Measurements from ENCODE around the gene MAP4. TPM values are rescaled to one million over a fixed set of nuclear protein-coding genes. Genes with fewer than 3 reads are reported as not detected.

MAP4 gene
- total and polyA plus RNA-seq, 11 donors, result 206 to 1,422 (median 771) TPM

- H3K27me3 ChIP-seq, result no peaks in the 10 kb centered on the region
- TF ChIP-seq CTCF (IDR thresholded peaks at IDR 0.05) (no peak), POLR2A (IDR thresholded peaks at IDR 0.05) (no peak)
- H3K4me1 ChIP-seq, result peaks cover 4 to 64% (median 32%) of the 10 kb centered on the region in 12 donors
- H3K36me3 ChIP-seq, result peaks cover 0 to 60% (median 28%) of the 10 kb centered on the region in 9 donors
- DNase-seq, result no peak
- ATAC-seq, result no peak
- WGBS, 4 donors, result 62 to 89% (median 80%) methylated on average over 2 of the region's 2 CpGs
- peak overlapping the region in 1 of 12 donors; percentile 1 for H3K27ac ChIP-seq
- intact Hi-C loops (cut with DNase I), result loop anchor here in 1 of 10 donors (10.0 kb wide), 1 partner anchor 158 kb away; no protein-coding TSS in a partner anchor
- no peak overlapping the region for H3K4me3 ChIP-seq
- no peaks in the 10 kb centered on the region for H3K9me3 ChIP-seq
Measured at GRCh38 chr3:47996440-47996839, 19.8 kb downstream of the MAP4 start.

DNA sequence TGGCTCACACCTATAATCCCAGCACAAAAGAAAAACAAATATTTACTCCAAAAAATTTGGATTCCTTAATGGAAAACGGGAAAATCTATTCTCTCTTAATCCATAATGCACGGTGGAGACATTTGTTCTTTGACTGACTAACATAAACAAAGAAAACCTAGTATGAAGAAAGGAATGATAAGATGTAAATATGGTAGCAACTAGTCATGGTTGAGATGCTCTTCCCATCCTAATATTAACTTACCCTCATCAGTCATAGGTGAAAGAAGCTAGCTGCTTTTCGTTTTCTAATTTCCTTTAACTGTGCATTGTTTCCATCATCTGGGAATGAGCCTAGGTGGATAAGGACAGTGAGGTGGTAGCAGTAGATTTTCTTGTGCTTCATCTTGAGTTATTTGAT, 22.0 kb downstream of the MAP4 start:
- ATAC-seq (no peak), DNase-seq (no peak)
- intact Hi-C loops (cut with DNase I), result loop anchor here in 9 of 10 donors (5.0 to 10.0 kb wide), 5 partner anchors 93 to 167 kb away; no protein-coding TSS in a partner anchor
- Histone ChIP-seq H3K4me3 (no peak overlapping the region), H3K27me3 (no peaks in the 10 kb centered on the region), H3K36me3 (peaks cover 0 to 74% (median 42%) of the 10 kb centered on the region in 9 donors), H3K27ac (no peak overlapping the region), H3K9me3 (no peaks in the 10 kb centered on the region), H3K4me1 (peaks cover 10 to 55% (median 38%) of the 10 kb centered on the region in 12 donors)
- 83 to 88% (median 85%) methylated on average over 3 of the region's 3 CpGs for WGBS, 4 donors
- TF ChIP-seq CTCF (IDR thresholded peaks at IDR 0.05) (no peak), POLR2A (IDR thresholded peaks at IDR 0.05) (no peak)

- H3K4me1 ChIP-seq, result peaks cover 0 to 33% (median 16%) of the 10 kb centered on the region in 12 donors
- TF ChIP-seq POLR2A (IDR thresholded peaks at IDR 0.05), result no peak
- no peak for TF ChIP-seq CTCF (IDR thresholded peaks at IDR 0.05)
- intact Hi-C loops (cut with DNase I), result loop anchor here (2.0 to 10.0 kb wide), 8 partner anchors 21 to 164 kb away; no protein-coding TSS in a partner anchor
- no peak overlapping the region for H3K27ac ChIP-seq
- DNase-seq (no peak), ATAC-seq (no peak)
- H3K4me3 ChIP-seq, result no peak overlapping the region
- 89 to 93% (median 92%) methylated on average over 11 of the region's 11 CpGs for WGBS, 4 donors
- H3K27me3 ChIP-seq, result no peaks in the 10 kb centered on the region
- H3K9me3 ChIP-seq, result no peaks in the 10 kb centered on the region
- H3K36me3 ChIP-seq, result peaks cover 0 to 87% (median 42%) of the 10 kb centered on the region in 9 donors
Measured at GRCh38 chr3:47991341-47991740, 24.9 kb downstream of the MAP4 start.

- peaks cover 0 to 38% (median 26%) of the 10 kb centered on the region in 12 donors for H3K4me1 ChIP-seq
- H3K27ac ChIP-seq, result peak overlapping the region in 1 of 12 donors; percentile 7
Measured at GRCh38 chr3:47989981-47990440, 26.2 kb downstream of the MAP4 start.

More at GRCh38 chr3:47989981-47990440, 26.2 kb downstream of the MAP4 start:
- ATAC-seq, result peak; percentile 85 to 97 (median 95)
- Histone ChIP-seq H3K4me3 (no peak overlapping the region), H3K27me3 (no peaks in the 10 kb centered on the region), H3K9me3 (no peaks in the 10 kb centered on the region), H3K36me3 (peaks cover 0 to 74% (median 31%) of the 10 kb centered on the region in 9 donors)
- WGBS, 4 donors, result 50 to 57% (median 52%) methylated on average over 2 of the region's 2 CpGs
- no peak for TF ChIP-seq POLR2A (IDR thresholded peaks at IDR 0.05)
- peak; percentile 85 to 95 (median 91) for TF ChIP-seq CTCF (IDR thresholded peaks at IDR 0.05)
- peak; percentile 69 to 85 (median 79) for DNase-seq
- intact Hi-C loops (cut with DNase I), result loop anchor here (2.0 to 10.0 kb wide), 9 partner anchors 23 to 165 kb away; no protein-coding TSS in a partner anchor

Data from heart left ventricle (tissue), 16 donors.